Endodermal cell (in vitro differentiated cells): ENCODE measurements around the gene DND1. TPM values are rescaled to one million over a fixed set of nuclear protein-coding genes. Genes with fewer than 3 reads are reported as not detected.

ENCODE experiments used
- DNase-seq: peaks from one replicate; pipeline ENCODE4 v3.0.0-alpha.2; 2017
- H3K27ac ChIP-seq: 2 replicates; pipeline ENCODE4 v1.5.1; 2013; ENCODE audit warnings: mild to moderate bottlenecking, low read depth, low read length, moderate library complexity
- H3K27me3 ChIP-seq: 2 replicates; pipeline ENCODE4 v1.6.1; 2013; ENCODE audit warnings: mild to moderate bottlenecking, low read length, moderate library complexity; ENCODE audit not compliant: insufficient read depth, control insufficient read depth, poor library complexity, severe bottlenecking
- H3K36me3 ChIP-seq: 2 replicates; pipeline ENCODE4 v1.7.0; 2013; ENCODE audit warnings: mild to moderate bottlenecking, low read length, moderate library complexity; ENCODE audit not compliant: control insufficient read depth, insufficient read depth
- H3K4me1 ChIP-seq: one replicate; pipeline ENCODE4 v1.7.0; 2013; ENCODE audit warnings: low read length; ENCODE audit not compliant: control insufficient read depth, insufficient read depth
- H3K4me3 ChIP-seq: 2 replicates; pipeline ENCODE4 v1.5.1; 2013; ENCODE audit warnings: mild to moderate bottlenecking, low read length, moderate library complexity
- H3K9ac ChIP-seq: 2 replicates; pipeline ENCODE4 v1.6.1; 2013; ENCODE audit warnings: mild to moderate bottlenecking, low read length, moderate library complexity; ENCODE audit not compliant: poor library complexity, severe bottlenecking; ENCODE audit errors: extremely low read depth
- H3K9me3 ChIP-seq: 2 replicates; pipeline ENCODE4 v1.6.1; 2013; ENCODE audit warnings: mild to moderate bottlenecking, low read length, moderate library complexity; ENCODE audit not compliant: control insufficient read depth
- H3K27ac Mint-ChIP-seq: 2 replicates; pipeline ENCODE4 v1.8.0; 2020; ENCODE audit warnings: mixed read lengths
- H3K27me3 Mint-ChIP-seq: 2 replicates; pipeline ENCODE4 v1.8.0; 2021; ENCODE audit warnings: mild to moderate bottlenecking, mixed read lengths; ENCODE audit not compliant: insufficient read depth
- H3K36me3 Mint-ChIP-seq: 2 replicates; pipeline ENCODE4 v1.8.0; 2020; ENCODE audit warnings: low read depth, mixed read lengths
- H3K4me1 Mint-ChIP-seq: 2 replicates; pipeline ENCODE4 v1.8.0; 2020; ENCODE audit warnings: mixed read lengths
- H3K4me3 Mint-ChIP-seq: 2 replicates; pipeline ENCODE4 v1.8.0; 2020; ENCODE audit warnings: mild to moderate bottlenecking, moderate library complexity, mixed read lengths
- H3K9me3 Mint-ChIP-seq: 2 replicates; pipeline ENCODE4 v1.8.0; 2020; ENCODE audit warnings: mild to moderate bottlenecking, mixed read lengths
- WGBS, 2 experiments: methylation state at CpG; one replicate each; pipeline versions ENCODE4 v1.1.5 to v1.1.7; 2013; ENCODE audit warnings: missing lambda C conversion rate in 2 of 2, mixed read lengths in 1 of 2; ENCODE audit not compliant: insufficient coverage in 1 of 2, insufficient read length in 1 of 2; 5-methylcytosine and 5-hydroxymethylcytosine counted together
- total RNA-seq, 2 donors: library from RNA; stranded (reverse); fragmentation: NEBNext Ultra II Directional in 1 of 2; extraction: Animal tissue kit (Norgen Biotek cat#: 25700) in 1 of 2; gene quantifications; 2 replicates in 1 of 2; 3 replicates in 1 of 2; pipeline ENCODE4 v1.2.1, GENCODE V29; 2021
- TF ChIP-seq, protein P1 (sequence below): fragments of 200-600 bp; sonication (generic); conservative IDR thresholded peaks from 2 replicates; pipeline ENCODE4 v1.5.0; 2021; ENCODE audit warnings: antibody characterized with exemption, mild to moderate bottlenecking

Gene DND1
- total RNA-seq, 2 donors from 2014 or later = 1.1 to 1.6 TPM

DNA sequence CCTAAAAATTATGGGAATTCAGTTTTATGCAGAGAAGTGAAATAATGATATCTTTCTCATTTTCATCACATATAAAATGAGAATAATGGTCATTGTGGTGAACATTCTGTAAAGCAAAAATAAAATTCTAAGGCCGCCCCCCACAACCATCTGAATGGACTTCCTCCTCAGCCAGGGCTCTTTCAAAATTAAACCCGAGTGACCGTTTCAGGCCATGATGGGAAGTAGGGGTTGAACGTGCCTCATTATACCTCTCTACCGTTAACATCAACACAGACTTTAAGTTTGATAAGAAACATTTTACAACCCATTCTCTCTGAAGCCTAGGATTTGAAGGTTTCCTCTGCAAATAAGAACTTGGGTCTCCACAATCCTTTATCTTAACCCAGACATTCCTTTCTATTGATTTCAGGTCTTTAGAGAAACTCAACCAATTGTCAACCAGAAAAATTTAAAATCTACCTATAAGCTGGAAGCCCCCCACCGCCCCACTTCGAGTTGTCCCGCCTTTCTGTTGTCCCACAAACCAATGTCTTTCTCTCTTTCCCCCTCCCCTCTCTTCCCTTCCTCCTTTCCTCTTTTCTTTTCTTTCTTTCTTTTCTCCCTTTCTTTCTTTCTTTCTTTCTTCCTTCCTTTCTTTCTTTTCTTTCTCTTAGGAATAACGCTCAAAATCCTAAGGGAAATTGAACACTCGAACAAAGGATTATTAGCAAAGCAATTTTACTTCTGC lies 35.8 kb downstream of the DND1 start:
- Mint-ChIP-seq H3K4me1 (peaks cover 11% of the 10 kb centered on the region), H3K4me3 (no peak overlapping the region), H3K36me3 (peaks cover 15% of the 10 kb centered on the region), H3K27me3 (peaks cover 8% of the 10 kb centered on the region), H3K9me3 (peaks cover 34% of the 10 kb centered on the region), H3K27ac (peak overlapping the region; percentile 5)
- Histone ChIP-seq H3K27ac (no peak overlapping the region), H3K27me3 (peaks cover 17% of the 10 kb centered on the region), H3K4me3 (peak overlapping the region; percentile 47), H3K4me1 (peaks cover 7% of the 10 kb centered on the region), H3K9ac (no peak overlapping the region), H3K9me3 (peaks cover 13% of the 10 kb centered on the region), H3K36me3 (peaks cover 6% of the 10 kb centered on the region)
- no peak for DNase-seq
- 94 to 95% methylated on average over 7 to 10 of the region's 10 CpGs for WGBS, 2 experiments
- TF ChIP-seq, protein P1, sequence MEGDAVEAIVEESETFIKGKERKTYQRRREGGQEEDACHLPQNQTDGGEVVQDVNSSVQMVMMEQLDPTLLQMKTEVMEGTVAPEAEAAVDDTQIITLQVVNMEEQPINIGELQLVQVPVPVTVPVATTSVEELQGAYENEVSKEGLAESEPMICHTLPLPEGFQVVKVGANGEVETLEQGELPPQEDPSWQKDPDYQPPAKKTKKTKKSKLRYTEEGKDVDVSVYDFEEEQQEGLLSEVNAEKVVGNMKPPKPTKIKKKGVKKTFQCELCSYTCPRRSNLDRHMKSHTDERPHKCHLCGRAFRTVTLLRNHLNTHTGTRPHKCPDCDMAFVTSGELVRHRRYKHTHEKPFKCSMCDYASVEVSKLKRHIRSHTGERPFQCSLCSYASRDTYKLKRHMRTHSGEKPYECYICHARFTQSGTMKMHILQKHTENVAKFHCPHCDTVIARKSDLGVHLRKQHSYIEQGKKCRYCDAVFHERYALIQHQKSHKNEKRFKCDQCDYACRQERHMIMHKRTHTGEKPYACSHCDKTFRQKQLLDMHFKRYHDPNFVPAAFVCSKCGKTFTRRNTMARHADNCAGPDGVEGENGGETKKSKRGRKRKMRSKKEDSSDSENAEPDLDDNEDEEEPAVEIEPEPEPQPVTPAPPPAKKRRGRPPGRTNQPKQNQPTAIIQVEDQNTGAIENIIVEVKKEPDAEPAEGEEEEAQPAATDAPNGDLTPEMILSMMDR = no peak

DNA sequence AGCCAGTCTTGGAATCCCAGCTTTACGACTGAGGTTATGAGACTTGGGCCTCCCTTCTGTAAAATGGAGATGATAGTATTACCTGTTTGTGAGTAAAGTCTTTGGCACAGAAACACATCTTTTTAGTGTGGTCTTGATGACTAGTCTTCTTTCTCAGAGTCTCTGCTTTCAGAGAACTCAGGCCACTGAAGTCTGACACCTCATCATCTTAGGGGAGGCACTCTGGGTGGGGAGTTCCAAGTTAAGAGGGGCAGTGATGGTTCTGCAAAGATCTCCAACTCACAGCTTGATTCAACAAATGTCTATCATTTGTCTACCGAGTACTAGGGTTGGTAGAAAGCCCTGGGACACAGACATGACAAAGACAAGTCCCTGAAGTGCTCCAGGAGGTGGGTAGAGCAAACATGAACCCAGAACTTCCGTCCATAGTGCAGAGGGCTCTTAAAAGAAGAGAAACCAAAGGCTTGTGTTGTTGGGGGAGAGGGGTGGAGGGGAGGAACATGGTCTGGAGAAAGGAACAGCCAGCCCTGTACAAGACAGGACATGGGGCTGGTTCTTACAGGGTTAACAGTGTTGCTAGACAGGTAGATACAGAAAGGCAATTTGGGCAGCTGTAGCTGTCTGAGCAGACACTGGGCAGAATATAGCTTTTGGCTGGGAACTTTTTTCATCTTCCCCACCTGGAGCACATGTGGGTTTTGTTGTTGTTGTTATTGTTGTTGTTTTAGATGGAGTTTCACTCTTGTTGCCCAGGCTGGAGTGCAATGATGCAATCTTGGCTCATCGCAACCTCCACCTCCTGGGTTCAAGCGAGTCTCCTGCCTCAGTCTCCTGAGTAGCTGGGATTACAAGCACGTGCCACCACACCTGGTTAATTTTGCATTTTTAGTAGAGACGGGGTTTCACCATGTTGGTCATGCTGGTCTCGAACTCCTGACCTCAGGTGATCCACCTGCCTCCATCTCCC lies 37.8 kb downstream of the DND1 start:
- Mint-ChIP-seq H3K4me1 (peaks cover 11% of the 10 kb centered on the region), H3K9me3 (peaks cover 41% of the 10 kb centered on the region), H3K27ac (no peak overlapping the region), H3K36me3 (peaks cover 5% of the 10 kb centered on the region), H3K4me3 (no peak overlapping the region), H3K27me3 (peaks cover 12% of the 10 kb centered on the region)
- peaks cover 19% of the 10 kb centered on the region for H3K9me3 ChIP-seq
- TF ChIP-seq, protein P1 = no peak
- no peak overlapping the region for H3K27ac ChIP-seq
- H3K27me3 ChIP-seq = peaks cover 36% of the 10 kb centered on the region
- WGBS, 2 experiments = 86 to 93% methylated on average over 3 to 8 of the region's 8 CpGs
- H3K9ac ChIP-seq = no peak overlapping the region
- no peaks in the 10 kb centered on the region for H3K36me3 ChIP-seq
- no peak overlapping the region for H3K4me3 ChIP-seq
- H3K4me1 ChIP-seq = peaks cover 4% of the 10 kb centered on the region
- no peak for DNase-seq

DNA sequence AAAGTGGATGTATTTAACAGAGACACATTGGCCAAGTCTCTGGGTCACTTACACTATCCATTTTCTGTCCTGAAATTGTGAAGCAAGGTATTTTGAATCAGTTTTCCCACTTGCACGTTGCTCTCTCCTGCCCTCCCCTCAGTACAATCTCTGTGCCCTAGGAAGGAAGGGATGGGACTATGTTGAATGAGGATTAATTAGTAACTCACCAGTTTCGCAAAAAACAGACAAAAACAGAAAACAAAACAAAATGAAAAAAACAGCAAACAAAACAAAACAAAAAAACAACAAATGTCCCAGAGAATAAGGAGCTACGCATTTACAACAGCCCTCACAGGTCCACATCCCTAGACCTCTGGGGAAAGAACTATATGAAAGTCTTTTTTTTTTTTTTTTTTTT lies 39.3 kb downstream of the DND1 start:
- 73% methylated on average over 3 of the region's 3 CpGs; no CpG with 5 or more reads in 1 of the 2 experiments for WGBS, 2 experiments
- H3K9me3 ChIP-seq = peaks cover 19% of the 10 kb centered on the region
- H3K27me3 ChIP-seq = peaks cover 39% of the 10 kb centered on the region
- Mint-ChIP-seq H3K9me3 (peaks cover 49% of the 10 kb centered on the region), H3K27me3 (peaks cover 12% of the 10 kb centered on the region), H3K4me1 (peaks cover 7% of the 10 kb centered on the region), H3K36me3 (peaks cover 5% of the 10 kb centered on the region), H3K4me3 (no peak overlapping the region), H3K27ac (no peak overlapping the region)
- H3K4me1 ChIP-seq = peaks cover 3% of the 10 kb centered on the region
- H3K36me3 ChIP-seq = no peaks in the 10 kb centered on the region
- H3K9ac ChIP-seq = no peak overlapping the region
- H3K4me3 ChIP-seq = no peak overlapping the region
- H3K27ac ChIP-seq = no peak overlapping the region
- no peak for DNase-seq
- TF ChIP-seq, protein P1 = no peak
